ENCODE results near the gene GABRG3.

DNA sequence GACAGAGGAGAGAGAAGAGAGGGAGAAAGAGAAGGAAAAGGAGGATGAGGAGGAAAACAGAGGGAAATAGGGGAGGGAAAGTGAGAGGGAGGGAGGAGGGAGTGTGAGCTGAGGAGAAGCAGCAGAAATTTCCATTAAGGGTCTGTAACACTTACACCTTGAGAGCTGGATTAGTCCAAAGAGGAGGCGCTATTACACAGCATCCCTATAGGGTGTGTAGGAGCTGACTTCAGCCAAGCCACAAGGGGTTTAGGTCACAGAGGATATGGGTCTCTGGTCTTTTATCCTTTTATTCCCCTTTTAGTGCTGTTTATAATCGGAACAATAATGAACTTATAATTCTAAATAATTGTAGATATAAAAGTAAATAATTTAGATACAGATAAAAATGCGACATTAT, 230.4 kb downstream of the GABRG3 start:
- TF ChIP-seq POLR2A (IDR thresholded peaks at IDR 0.05; ENCODE audit: low read depth, low read length) (no peak), POLR2AphosphoS5 (IDR thresholded peaks at IDR 0.05; ENCODE audit: low read depth, low read length) (no peak), SPI1 (IDR thresholded peaks at IDR 0.05; ENCODE audit: low read depth, low read length) (no peak), POU2F2 (IDR thresholded peaks at IDR 0.05; ENCODE audit: low read depth, low read length) (no peak), TAF1 (IDR thresholded peaks at IDR 0.05; ENCODE audit: low read depth, low read length) (no peak), PAX5 (IDR thresholded peaks at IDR 0.05; ENCODE audit: insufficient read depth, low read length, severe bottlenecking) (no peak)

Measured in GM12891 (cell line).